GM23338 (cell line): Measurements from ENCODE around the gene PTGDR2. TPM values are rescaled to one million over a fixed set of nuclear protein-coding genes. Genes with fewer than 3 reads are reported as not detected.

Source experiments
- ATAC-seq: fragments of 200-7000 bp; cut with Tn5 transposase; 3 replicates; pipeline ENCODE4 v1.9.1; 2020
- DNase-seq: peaks from one replicate; pipeline ENCODE4 v3.0.0-alpha.2; 2015; ENCODE audit warnings: low spot score
- H2AFZ ChIP-seq: fragments of 200-600 bp; sonication (generic); 2 replicates; pipeline ENCODE4 v1.8.0; 2016; ENCODE audit warnings: antibody characterized with exemption, mild to moderate bottlenecking, moderate library complexity
- H3F3A ChIP-seq: fragments of 200-600 bp; sonication (generic); replicated peaks from 2 replicates; pipeline ENCODE4 v1.8.0; 2017; ENCODE audit warnings: antibody characterized with exemption, mixed run types, low read depth
- H3K27ac ChIP-seq: fragments of 200-600 bp; sonication (generic); 2 replicates; pipeline ENCODE4 v1.6.1; 2016; ENCODE audit warnings: low read depth
- H3K27me3 ChIP-seq: fragments of 200-600 bp; sonication (generic); 2 replicates; pipeline ENCODE4 v1.8.0; 2016; ENCODE audit warnings: mild to moderate bottlenecking, mixed run types, moderate library complexity; ENCODE audit not compliant: insufficient read depth
- H3K36me3 ChIP-seq: fragments of 200-600 bp; sonication (generic); 2 replicates; pipeline ENCODE4 v1.8.0; 2016; ENCODE audit warnings: mild to moderate bottlenecking; ENCODE audit not compliant: insufficient read depth
- H3K4me1 ChIP-seq: fragments of 200-600 bp; sonication (generic); 2 replicates; pipeline ENCODE4 v1.8.0; 2016; ENCODE audit warnings: mild to moderate bottlenecking, moderate library complexity; ENCODE audit not compliant: insufficient read depth
- H3K4me2 ChIP-seq: fragments of 200-600 bp; sonication (generic); 2 replicates; pipeline ENCODE4 v1.7.1; 2017; ENCODE audit warnings: mixed run types
- H3K4me3 ChIP-seq: fragments of 200-600 bp; sonication (generic); 2 replicates; pipeline ENCODE4 v1.6.1; 2016; ENCODE audit warnings: mixed run types
- H3K79me2 ChIP-seq: fragments of 200-600 bp; sonication (generic); replicated peaks from 2 replicates; pipeline ENCODE4 v1.8.0; 2017; ENCODE audit warnings: mild to moderate bottlenecking; ENCODE audit not compliant: insufficient read depth
- H3K9me2 ChIP-seq: fragments of 200-600 bp; sonication (generic); 2 replicates; pipeline ENCODE4 v1.8.0; 2017; ENCODE audit not compliant: insufficient read depth
- H4K20me1 ChIP-seq: fragments of 200-600 bp; sonication (generic); replicated peaks from 2 replicates; pipeline ENCODE4 v1.8.0; 2017; ENCODE audit warnings: mild to moderate bottlenecking; ENCODE audit not compliant: insufficient read depth
- H3K27ac Mint-ChIP-seq: 2 replicates; pipeline ENCODE4 v1.8.0; 2020; ENCODE audit warnings: inconsistent platforms, mild to moderate bottlenecking, moderate library complexity, mixed read lengths
- H3K27me3 Mint-ChIP-seq: 3 replicates; pipeline ENCODE4 v1.8.0; 2022; ENCODE audit warnings: low read depth, mild to moderate bottlenecking, moderate library complexity, mixed read lengths, inconsistent platforms; ENCODE audit not compliant: insufficient read depth, poor library complexity
- H3K36me3 Mint-ChIP-seq: 3 replicates; pipeline ENCODE4 v1.8.0; 2021; ENCODE audit warnings: low read depth, mild to moderate bottlenecking, inconsistent platforms, moderate library complexity, mixed read lengths
- H3K4me1 Mint-ChIP-seq: 3 replicates; pipeline ENCODE4 v1.8.0; 2020; ENCODE audit warnings: mild to moderate bottlenecking, inconsistent platforms, mixed read lengths
- H3K4me3 Mint-ChIP-seq: 3 replicates; pipeline ENCODE4 v1.8.0; 2021; ENCODE audit warnings: moderate library complexity, mild to moderate bottlenecking, inconsistent platforms, mixed read lengths
- H3K9me3 Mint-ChIP-seq: 3 replicates; pipeline ENCODE4 v1.8.0; 2020; ENCODE audit warnings: moderate library complexity, mild to moderate bottlenecking, inconsistent platforms, mixed read lengths
- ETS1 ChIP-seq: IDR thresholded peaks from 2 replicates; pipeline ENCODE4 v1.6.1; 2016; ENCODE audit warnings: antibody characterized with exemption
- EZH2 ChIP-seq: fragments of 200-600 bp; sonication (generic); IDR thresholded peaks from one replicate; pipeline ENCODE4 v1.8.0; 2017; ENCODE audit warnings: antibody characterized with exemption, mild to moderate bottlenecking, low read depth; ENCODE audit not compliant: unreplicated experiment
- EZH2phosphoT487 ChIP-seq: fragments of 200-600 bp; sonication (generic); IDR thresholded peaks from one replicate; pipeline ENCODE4 v1.8.1; 2018; ENCODE audit warnings: antibody characterized with exemption; ENCODE audit not compliant: unreplicated experiment
- ZNF462 ChIP-seq: fragments of 250-450 bp; sonication (Bioruptor Pico); IDR thresholded peaks from 2 replicates; pipeline ENCODE4 v1.5.0; 2020; ENCODE audit warnings: mild to moderate bottlenecking, moderate library complexity
- polyA plus RNA-seq: library from polyadenylated mRNA; unstranded; fragments of >200 nt; fragmentation: Nextera tagmentation; extraction: Ambion mirVana; gene quantifications from 2 replicates; pipeline ENCODE4 v1.2.1, GENCODE V29; 2016
- total RNA-seq: library from RNA; depleted of rRNA; stranded (reverse); fragments of >200 nt; shearing (Covaris generic); gene quantifications from 2 replicates; pipeline ENCODE4 v1.2.3, GENCODE V29; 2014

The PTGDR2 gene
- total and polyA plus RNA-seq, 2 experiments from 2014 or later: 0.24 to 0.73 TPM

GRCh38 chr11:60868682-60869450 is 13.1 kb upstream of the PTGDR2 start:
- Histone ChIP-seq H3F3A (no peaks in the 10 kb centered on the region), H3K4me2 (no peak overlapping the region), H3K36me3 (no peaks in the 10 kb centered on the region), H4K20me1 (no peaks in the 10 kb centered on the region), H3K79me2 (no peaks in the 10 kb centered on the region), H3K4me1 (no peaks in the 10 kb centered on the region), H3K27me3 (no peaks in the 10 kb centered on the region), H3K9me2 (no peaks in the 10 kb centered on the region), H2AFZ (no peak overlapping the region), H3K27ac (no peak overlapping the region), H3K4me3 (no peak overlapping the region)
- Mint-ChIP-seq H3K27me3 (peaks cover 4% of the 10 kb centered on the region), H3K9me3 (no peaks in the 10 kb centered on the region; the same call in 2 of the 3 replicates), H3K36me3 (no peaks in the 10 kb centered on the region), H3K27ac (no peak overlapping the region), H3K4me1 (peaks cover 6% of the 10 kb centered on the region; the same call in 2 of the 3 replicates), H3K4me3 (no peak overlapping the region)
- no peak for DNase-seq
- ATAC-seq: no peak
- TF ChIP-seq EZH2: no peak
- no peak for TF ChIP-seq EZH2phosphoT487
- no peak for TF ChIP-seq ETS1
- no peak for TF ChIP-seq ZNF462 (CRISPR knock-in tag)
